Endothelial cell of umbilical vein (primary cell): ENCODE results near the gene METTL9. TPM values are rescaled to one million over a fixed set of nuclear protein-coding genes. Genes with fewer than 3 reads are reported as not detected.

Experiments used
- BruUV-seq: library from RNA; stranded (reverse); fragments of 400-500 nt; replicated peaks from 2 replicates; lab custom pipeline; 2021; lab: Mats Ljungman, UMichigan
- CTCF ChIA-PET: fragments of 300-600, 350-600 bp; sonication (Branson Sonifier 250); formaldehyde crosslinking; loops from one replicate; lab custom pipeline; 2021; ENCODE audit warnings: antibody characterized with exemption, inconsistent platforms; lab: Charles Lee
- POLR2A ChIA-PET: fragments of 300-600, 350-600 bp; sonication (Branson Sonifier 250); formaldehyde crosslinking; loops from one replicate; lab custom pipeline; 2021; ENCODE audit warnings: antibody characterized with exemption, inconsistent platforms; lab: Charles Lee
- DNase-seq: peaks from one replicate; pipeline ENCODE4 v3.0.0-alpha.2; 2011; ENCODE audit warnings: low read depth, low spot score
- FAIRE-seq: peaks from 2 replicates; lab custom pipeline; 2011; peaks lifted over from hg19 to GRCh38; lab: Jason Lieb, UNC
- H2AFZ ChIP-seq: 2 replicates; pipeline ENCODE4 v1.6.0; 2012; ENCODE audit warnings: low read depth, low read length, control low read depth, inconsistent platforms
- H3K27ac ChIP-seq: 2 replicates; pipeline ENCODE4 v1.5.1; 2011; ENCODE audit warnings: low read depth, mild to moderate bottlenecking, control low read depth, low read length, moderate library complexity; ENCODE audit not compliant: insufficient read depth
- H3K27me3 ChIP-seq, 2 experiments: 2 replicates each; pipeline versions ENCODE4 v1.6.0 to v1.6.1; 2011; ENCODE audit warnings: low read length in 2 of 2, mixed read lengths in 1 of 2; ENCODE audit not compliant: control insufficient read depth in 2 of 2, insufficient read depth in 2 of 2
- H3K36me3 ChIP-seq, 2 experiments: 2 replicates in 1 of 2; 3 replicates in 1 of 2; pipeline ENCODE4 v1.5.1; 2011; ENCODE audit warnings: low read length in 2 of 2, mild to moderate bottlenecking in 1 of 2, moderate library complexity in 1 of 2; ENCODE audit not compliant: control insufficient read depth in 2 of 2, insufficient read depth in 2 of 2; ENCODE audit errors: extremely low read depth in 1 of 2
- H3K4me1 ChIP-seq: 3 replicates; pipeline ENCODE4 v1.5.1; 2011; ENCODE audit warnings: mild to moderate bottlenecking, low read length; ENCODE audit not compliant: control insufficient read depth, insufficient read depth; ENCODE audit errors: extremely low read depth
- H3K4me2 ChIP-seq: 2 replicates; pipeline ENCODE4 v1.6.1; 2011; ENCODE audit warnings: low read length, control low read depth, mixed read lengths; ENCODE audit not compliant: insufficient read depth
- H3K4me3 ChIP-seq, 3 experiments: fragments of 200-600 bp in 1 of 3; sonication (generic), shearing (Covaris generic) in 1 of 3; replicated peaks in 1 of 3; 2 replicates each; pipeline ENCODE4 v1.5.1; 2011 to 2016; ENCODE audit warnings: control low read depth in 3 of 3, low read length in 3 of 3, mild to moderate bottlenecking in 2 of 3, inconsistent platforms in 1 of 3, low read depth in 1 of 3, moderate library complexity in 1 of 3; ENCODE audit not compliant: insufficient read depth in 1 of 3
- H3K79me2 ChIP-seq: 2 replicates; pipeline ENCODE4 v1.6.0; 2012; ENCODE audit warnings: low read length, inconsistent platforms; ENCODE audit not compliant: control insufficient read depth, insufficient read depth
- H3K9ac ChIP-seq: replicated peaks from 2 replicates; pipeline ENCODE3; 2011; ENCODE audit warnings: low read length, control low read depth; ENCODE audit not compliant: insufficient read depth; ENCODE audit errors: extremely low read depth
- H3K9me1 ChIP-seq: replicated peaks from 3 replicates; pipeline ENCODE4 v1.6.0; 2011; ENCODE audit warnings: mild to moderate bottlenecking, low read length; ENCODE audit not compliant: control insufficient read depth, insufficient read depth; ENCODE audit errors: extremely low read depth
- H3K9me3 ChIP-seq: replicated peaks from 2 replicates; pipeline ENCODE4 v1.5.1; 2012; ENCODE audit warnings: low read length, inconsistent platforms; ENCODE audit not compliant: control insufficient read depth, insufficient read depth
- H4K20me1 ChIP-seq: replicated peaks from 2 replicates; pipeline ENCODE3; 2011; ENCODE audit warnings: mild to moderate bottlenecking, low read length; ENCODE audit not compliant: control insufficient read depth, insufficient read depth; ENCODE audit errors: extremely low read depth
- GATA2 ChIP-seq: IDR thresholded peaks from 2 replicates; pipeline ENCODE4 v1.7.0; 2011; ENCODE audit warnings: low read depth, mild to moderate bottlenecking, moderate library complexity, mixed read lengths, low read length; ENCODE audit not compliant: insufficient read length, insufficient read depth
- JUN ChIP-seq: IDR thresholded peaks from 2 replicates; pipeline ENCODE4 v1.6.1; 2011; ENCODE audit warnings: borderline replicate concordance, low read depth; ENCODE audit not compliant: insufficient read length, insufficient read depth
- POLR2A ChIP-seq: IDR thresholded peaks from 2 replicates; pipeline ENCODE4 v1.6.1; 2012; ENCODE audit warnings: low read depth, mild to moderate bottlenecking, control low read depth, low read length
- dilution Hi-C: fragments of 300-500 bp; cut with MboI; formaldehyde crosslinking; loops from one replicate; pipeline ENCODE4 v1.15.0; 2019; ENCODE audit warnings: low sequenced_read_pairs; ENCODE audit not compliant: extremely low pct_ligation_motif_present
- intact Hi-C: fragments of 100-400 bp; cut with micrococcal nuclease; formaldehyde crosslinking; loops from one replicate; pipeline ENCODE4 v1.10.0; 2022
- polyA plus RNA-seq, 4 experiments: library from polyadenylated mRNA; depleted of rRNA in 3 of 4; stranded (reverse) in 3 of 4; unstranded in 1 of 4; fragments of >200 nt; gene quantifications; 2 replicates each; pipeline versions ENCODE4 v1.2.1 to v1.2.3, GENCODE V29; 2011 to 2012; ENCODE audit warnings: missing spikeins in 1 of 4
- small RNA-seq: library from RNA; depleted of rRNA; stranded (forward); fragments of <200 nt; gene quantifications from one replicate; pipeline ENCODE3, GENCODE V24; 2012; ENCODE audit warnings: low replicate concordance, low read depth; ENCODE audit not compliant: insufficient read depth, insufficient read length
- total RNA-seq: library from RNA; stranded (reverse); gene quantifications from 2 replicates; pipeline ENCODE4 v1.2.3, GENCODE V29; 2021
- TF ChIP-seq, protein P1 (sequence below): IDR thresholded peaks from 2 replicates; pipeline ENCODE4 v1.6.1; 2011; ENCODE audit not compliant: insufficient read depth, insufficient read length
- TF ChIP-seq, protein P2 (sequence below), 2 donors: IDR thresholded peaks; 1 replicate in 1 of 2; 2 replicates in 1 of 2; pipeline ENCODE4 v1.5.1; 2011; ENCODE audit warnings: low read length in 2 of 2, mild to moderate bottlenecking in 2 of 2, moderate library complexity in 2 of 2, control low read depth in 1 of 2, inconsistent platforms in 1 of 2, low read depth in 1 of 2; ENCODE audit not compliant: insufficient read depth in 1 of 2; ENCODE audit errors: extremely low read depth in 1 of 2

The METTL9 gene
- total and polyA plus RNA-seq, 2 donors (not counting 3 experiments of a cell fraction or from before 2014, with no cell fraction given): 53.8 to 121 TPM

DNA sequence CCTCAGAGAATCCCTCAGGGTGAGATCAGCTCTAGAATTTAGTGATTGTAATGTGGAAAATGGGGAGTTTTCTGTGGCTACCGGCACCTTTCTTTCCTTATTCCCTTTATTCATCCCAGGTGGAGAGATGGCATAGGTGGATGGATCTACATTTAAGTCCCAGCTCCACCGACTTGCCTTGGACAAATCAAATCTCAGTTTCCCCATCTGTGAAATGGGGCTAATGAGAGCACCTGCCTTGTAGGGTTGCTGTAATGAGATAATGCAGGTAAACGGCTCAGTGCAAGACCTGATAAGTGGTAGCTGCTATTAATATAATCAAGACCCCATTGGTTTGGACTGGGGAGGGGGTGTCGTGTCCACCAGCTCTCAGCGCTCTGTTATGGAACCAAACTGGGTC, 104.9 kb downstream of the METTL9 start:
- H3K9me3 ChIP-seq: no peaks in the 10 kb centered on the region
- DNase-seq (no peak), FAIRE-seq (no peak)
- H3K36me3 ChIP-seq: no peaks in the 10 kb centered on the region
- intact Hi-C loops: loop anchor here (10.0 kb wide), 1 partner anchor 101 kb away; no protein-coding TSS in a partner anchor
- TF ChIP-seq, protein P1, sequence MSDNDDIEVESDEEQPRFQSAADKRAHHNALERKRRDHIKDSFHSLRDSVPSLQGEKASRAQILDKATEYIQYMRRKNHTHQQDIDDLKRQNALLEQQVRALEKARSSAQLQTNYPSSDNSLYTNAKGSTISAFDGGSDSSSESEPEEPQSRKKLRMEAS: no peak
- no peak for TF ChIP-seq POLR2A
- dilution Hi-C loops: no loop called here
- CTCF ChIA-PET: interaction anchor here (2.4 kb wide), 1 partner anchor 47 kb away, joined by 16 read pairs; no protein-coding TSS in a partner anchor
- BruUV-seq: no TSS peak
- H2AFZ ChIP-seq: no peak overlapping the region
- H3K27ac ChIP-seq: no peak overlapping the region
- no peaks in the 10 kb centered on the region for H4K20me1 ChIP-seq
- no peaks in the 10 kb centered on the region for H3K27me3 ChIP-seq
- H3K4me2 ChIP-seq: no peak overlapping the region
- POLR2A ChIA-PET: no interaction called here
- no peaks in the 10 kb centered on the region for H3K4me1 ChIP-seq
- H3K9me1 ChIP-seq: no peaks in the 10 kb centered on the region
- no peaks in the 10 kb centered on the region for H3K79me2 ChIP-seq
- H3K4me3 ChIP-seq: no peak overlapping the region
- H3K9ac ChIP-seq: no peak overlapping the region

DNA sequence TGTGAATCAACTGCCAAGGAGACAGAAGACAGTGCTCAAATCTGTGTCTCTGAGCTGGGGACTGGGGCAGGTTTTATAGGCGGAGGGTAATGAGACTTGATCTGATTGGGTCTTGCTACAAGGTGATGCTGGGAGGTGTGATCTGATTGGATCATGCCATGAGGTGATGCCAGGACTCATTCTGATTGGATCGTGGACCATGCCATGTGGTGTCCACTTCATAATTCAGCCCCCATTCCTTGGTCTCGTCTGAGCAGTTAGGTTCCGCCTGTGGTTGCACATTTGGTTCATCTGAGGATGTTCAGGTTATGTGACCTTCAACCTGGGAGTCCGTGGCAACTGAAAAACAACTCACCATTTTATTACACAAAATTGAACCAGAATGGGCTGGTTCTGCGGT, 105.4 kb downstream of the METTL9 start:
- FAIRE-seq (no peak), DNase-seq (no peak)
- dilution Hi-C loops: no loop called here
- ChIA-PET POLR2A (no interaction called here), CTCF (interaction anchor here (2.4 kb wide), 1 partner anchor 48 kb away, joined by 16 read pairs; no protein-coding TSS in a partner anchor)
- H3K4me1 ChIP-seq: no peaks in the 10 kb centered on the region
- BruUV-seq: no TSS peak
- H3K9me3 ChIP-seq: no peaks in the 10 kb centered on the region
- no peaks in the 10 kb centered on the region for H4K20me1 ChIP-seq
- intact Hi-C loops: loop anchor here (10.0 kb wide), 1 partner anchor 100 kb away; no protein-coding TSS in a partner anchor
- no peak overlapping the region for H3K9ac ChIP-seq
- no peak overlapping the region for H3K4me2 ChIP-seq
- H3K4me3 ChIP-seq: no peak overlapping the region
- H3K27me3 ChIP-seq: no peaks in the 10 kb centered on the region
- no peak overlapping the region for H3K27ac ChIP-seq
- H3K9me1 ChIP-seq: no peaks in the 10 kb centered on the region
- no peaks in the 10 kb centered on the region for H3K36me3 ChIP-seq
- TF ChIP-seq GATA2 (no peak), JUN (no peak)
- TF ChIP-seq, protein P1: no peak
- TF ChIP-seq, protein P2, sequence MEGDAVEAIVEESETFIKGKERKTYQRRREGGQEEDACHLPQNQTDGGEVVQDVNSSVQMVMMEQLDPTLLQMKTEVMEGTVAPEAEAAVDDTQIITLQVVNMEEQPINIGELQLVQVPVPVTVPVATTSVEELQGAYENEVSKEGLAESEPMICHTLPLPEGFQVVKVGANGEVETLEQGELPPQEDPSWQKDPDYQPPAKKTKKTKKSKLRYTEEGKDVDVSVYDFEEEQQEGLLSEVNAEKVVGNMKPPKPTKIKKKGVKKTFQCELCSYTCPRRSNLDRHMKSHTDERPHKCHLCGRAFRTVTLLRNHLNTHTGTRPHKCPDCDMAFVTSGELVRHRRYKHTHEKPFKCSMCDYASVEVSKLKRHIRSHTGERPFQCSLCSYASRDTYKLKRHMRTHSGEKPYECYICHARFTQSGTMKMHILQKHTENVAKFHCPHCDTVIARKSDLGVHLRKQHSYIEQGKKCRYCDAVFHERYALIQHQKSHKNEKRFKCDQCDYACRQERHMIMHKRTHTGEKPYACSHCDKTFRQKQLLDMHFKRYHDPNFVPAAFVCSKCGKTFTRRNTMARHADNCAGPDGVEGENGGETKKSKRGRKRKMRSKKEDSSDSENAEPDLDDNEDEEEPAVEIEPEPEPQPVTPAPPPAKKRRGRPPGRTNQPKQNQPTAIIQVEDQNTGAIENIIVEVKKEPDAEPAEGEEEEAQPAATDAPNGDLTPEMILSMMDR (IDR thresholded peaks at IDR 0.05; ENCODE audit: extremely low read depth in 1 of 2, insufficient read depth in 1 of 2, low read depth in 1 of 2, low read length in 2 of 2): no peak
- no peaks in the 10 kb centered on the region for H3K79me2 ChIP-seq
- H2AFZ ChIP-seq: no peak overlapping the region

Small RNA genes within 50 kb of the gene (small RNA-seq; reads per million reads assigned to genes)
- not detected for gene RF00478
- not detected for gene RNU6-1005P
- gene RNU6-196P: not detected

Other genes starting within 250 kb of the METTL9 start
- gene IGSF6, start 53.0 kb downstream of the METTL9 start, total RNA-seq: not detected in 2 replicates
- gene IGSF6, start 53.0 kb downstream of the METTL9 start, polyA plus RNA-seq: not detected in 2 replicates
- 0.22 TPM in 1 of 2 replicates, not detected in the other for gene OTOA, start 64.4 kb downstream of the METTL9 start, total RNA-seq
- gene OTOA, start 64.4 kb downstream of the METTL9 start, polyA plus RNA-seq: 0.05 TPM in 1 of 2 replicates, not detected in the other